Measurements from ENCODE around the gene APOBEC2.

APOBEC2 gene

DNA sequence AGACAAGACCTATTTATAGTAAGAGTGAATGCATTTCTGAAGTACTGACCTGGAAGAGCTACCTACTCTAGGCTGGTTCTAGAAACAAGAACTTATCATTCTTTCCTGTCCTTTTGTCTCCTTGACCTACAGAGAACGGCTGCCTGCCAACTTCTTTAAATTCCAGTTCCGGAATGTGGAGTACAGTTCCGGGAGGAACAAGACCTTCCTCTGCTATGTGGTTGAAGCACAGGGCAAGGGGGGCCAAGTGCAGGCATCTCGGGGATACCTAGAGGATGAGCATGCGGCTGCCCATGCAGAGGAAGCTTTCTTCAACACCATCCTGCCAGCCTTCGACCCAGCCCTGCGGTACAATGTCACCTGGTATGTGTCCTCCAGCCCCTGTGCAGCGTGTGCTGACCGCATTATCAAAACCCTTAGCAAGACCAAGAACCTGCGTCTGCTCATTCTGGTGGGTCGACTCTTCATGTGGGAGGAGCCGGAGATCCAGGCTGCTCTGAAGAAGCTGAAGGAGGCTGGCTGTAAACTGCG, 8.3 kb downstream of the APOBEC2 start:
- DNase-seq (ENCODE audit: low read depth): no peak

DNA sequence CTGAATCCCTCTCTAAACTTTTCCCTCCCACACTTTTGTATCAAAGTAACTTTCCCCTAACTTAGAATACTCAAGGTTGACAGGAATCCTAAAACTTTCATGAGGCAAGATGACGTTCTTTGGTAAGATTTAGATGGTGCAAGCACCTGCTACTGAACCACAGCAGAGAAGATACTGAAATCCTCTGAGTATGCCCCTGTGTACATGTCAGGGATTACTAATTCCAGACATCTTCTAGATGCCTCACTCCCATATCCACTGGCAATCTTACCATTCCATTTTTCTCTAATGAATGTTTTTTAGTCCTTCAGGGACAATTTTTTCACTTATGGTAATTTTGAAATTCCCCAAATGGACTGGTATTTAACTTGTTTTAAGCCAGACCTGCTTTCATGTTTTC, 9.1 kb downstream of the APOBEC2 start:
- DNase-seq (ENCODE audit: low read depth): no peak

DNA sequence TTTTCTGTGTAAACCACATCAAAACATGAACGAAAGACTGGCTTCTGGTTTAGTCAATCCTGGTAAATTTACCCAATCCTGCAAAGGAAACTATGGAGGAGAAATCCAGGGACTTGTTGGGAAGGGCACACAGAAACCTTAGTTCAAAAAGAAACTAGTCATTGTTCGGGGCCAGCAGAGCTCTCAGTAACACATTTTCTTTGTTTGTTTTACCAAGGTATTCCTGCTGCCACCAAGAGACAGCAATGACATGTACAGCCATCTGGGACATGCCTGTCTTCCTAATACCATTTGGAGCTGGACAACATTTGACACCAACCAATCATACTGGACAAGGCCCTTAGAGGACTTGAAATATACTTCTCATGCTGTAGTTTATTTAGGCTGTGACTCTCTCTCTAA, 10.9 kb downstream of the APOBEC2 start:
- no peak for DNase-seq (ENCODE audit: low read depth)

DNA sequence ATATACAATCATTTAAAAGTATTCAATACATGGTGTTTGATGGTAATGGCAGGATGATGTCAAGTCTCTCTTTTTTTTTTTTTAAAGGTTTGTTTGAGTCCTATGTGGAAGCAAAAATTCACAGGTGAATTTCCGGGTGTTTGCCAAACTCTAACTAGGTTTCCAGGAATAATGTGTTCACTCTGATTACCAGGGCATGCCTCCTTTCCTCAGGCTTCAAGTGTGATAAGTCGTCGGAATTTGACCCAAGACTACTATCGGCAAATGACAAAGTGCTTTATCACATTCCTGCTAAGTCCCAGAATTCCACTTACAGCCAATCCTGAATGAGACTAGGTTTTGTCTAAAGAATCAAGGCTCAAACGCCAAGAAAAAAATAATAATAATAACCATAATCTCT, 11.8 kb downstream of the APOBEC2 start:
- DNase-seq (ENCODE audit: low read depth): no peak

DNA sequence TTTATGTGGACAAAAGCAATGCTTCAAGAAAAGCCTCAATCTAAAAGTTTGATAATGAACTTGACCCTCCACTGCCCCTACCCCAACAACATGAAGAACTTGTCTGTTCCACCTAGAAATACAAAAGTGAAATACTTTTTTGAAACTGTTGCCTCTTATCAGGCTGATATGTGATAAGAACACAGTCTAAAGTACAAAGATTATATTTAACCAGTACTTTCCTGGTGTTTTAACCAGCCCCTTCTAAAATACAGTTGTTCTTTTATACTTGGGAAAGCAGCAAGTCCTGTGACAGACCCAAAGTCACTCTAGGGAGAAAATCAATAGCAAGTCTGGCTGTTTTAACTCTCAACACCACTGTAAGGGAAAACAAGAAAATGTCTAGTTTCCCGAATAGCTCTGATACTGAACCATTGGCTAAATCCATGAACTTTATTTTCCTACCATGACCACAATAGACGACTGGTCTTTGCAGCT, 12.6 kb downstream of the APOBEC2 start:
- DNase-seq (ENCODE audit: low read depth): no peak

DNA sequence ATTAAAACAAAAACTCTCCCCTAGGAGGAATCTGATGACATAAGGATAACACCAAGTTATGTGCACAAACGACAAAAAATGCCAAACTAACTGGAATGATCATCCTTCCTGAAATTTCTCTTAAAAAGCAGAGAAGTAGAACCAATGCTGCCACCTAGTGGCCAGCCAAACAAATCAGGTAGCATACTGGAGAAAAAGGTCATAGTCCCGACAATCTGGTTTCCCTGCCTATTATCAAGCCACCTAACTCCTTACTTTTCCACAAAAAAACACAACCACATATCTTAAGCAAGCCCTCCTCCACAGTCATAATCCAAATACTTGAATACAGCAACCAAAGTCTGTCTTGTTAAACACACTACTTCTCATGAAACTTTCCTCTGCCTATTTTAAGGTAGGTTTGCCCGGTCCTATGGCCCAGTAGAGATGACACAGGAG, 13.9 kb downstream of the APOBEC2 start:
- peak; percentile 80 for DNase-seq (ENCODE audit: low read depth)

DNA sequence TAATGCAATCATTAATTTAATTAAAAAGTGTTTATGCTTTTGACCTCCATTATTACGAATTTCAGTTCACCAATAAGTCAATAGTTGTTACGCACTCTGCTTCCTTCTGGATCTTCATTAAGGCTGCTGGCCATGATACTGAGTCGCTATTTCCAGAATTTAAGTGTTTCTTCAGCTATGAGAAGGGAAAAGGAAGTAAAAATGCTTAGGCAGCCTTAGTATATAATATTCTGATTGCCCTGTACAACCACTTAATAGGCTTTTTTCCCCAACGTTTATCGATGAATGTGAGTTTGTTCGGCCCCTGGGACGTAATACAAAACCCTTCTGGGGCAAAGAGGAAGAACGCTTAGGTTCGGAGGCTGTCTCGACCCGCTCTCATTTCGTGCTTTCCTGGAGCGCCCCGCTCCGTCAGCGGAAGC, 18.5 kb downstream of the APOBEC2 start:
- no peak for DNase-seq (ENCODE audit: low read depth)

DNA sequence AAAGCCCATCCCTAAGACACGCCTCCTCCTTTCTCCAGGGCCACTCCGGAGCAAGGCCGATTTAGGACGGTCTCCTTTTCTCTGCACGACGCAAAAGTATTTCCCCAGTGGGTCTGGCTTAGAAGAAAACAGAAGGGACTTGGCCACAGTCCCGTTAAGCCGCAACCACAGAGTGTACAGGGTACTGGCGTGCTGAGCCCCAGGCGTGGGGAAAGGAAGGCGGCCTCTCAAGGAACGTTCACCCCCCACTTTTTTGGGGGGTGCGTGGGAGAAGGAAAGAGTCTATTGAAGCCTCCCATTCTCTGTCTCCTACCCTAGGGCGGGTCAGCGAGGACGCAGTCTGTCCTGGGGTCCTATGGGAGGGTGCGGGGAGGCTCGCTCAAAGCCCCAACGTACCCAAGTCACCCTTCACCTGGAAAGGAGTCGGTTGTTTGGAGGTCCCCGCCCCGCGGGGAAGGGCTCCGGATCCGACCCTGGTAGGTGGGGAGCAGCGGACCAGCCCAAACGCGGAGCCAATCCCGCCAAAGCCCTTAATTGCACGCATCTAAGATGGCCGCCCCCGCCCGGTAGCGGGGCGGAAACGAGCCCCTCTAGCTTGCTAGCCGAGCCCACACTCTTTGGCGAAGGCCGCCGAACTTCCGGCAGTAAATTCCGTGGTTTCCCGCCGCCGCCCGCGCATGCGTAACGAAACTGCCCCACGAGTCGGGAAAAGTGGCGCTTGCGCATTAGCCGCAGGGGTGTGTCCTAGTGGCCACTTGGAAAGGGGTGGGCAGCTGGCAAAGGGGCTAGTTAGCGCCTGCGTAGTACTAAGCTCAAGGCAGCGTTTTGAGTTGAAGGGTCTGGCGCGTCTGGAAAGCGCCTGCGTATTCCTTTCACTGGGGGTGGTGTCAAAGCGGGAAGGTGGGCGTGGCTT, 19.2 kb downstream of the APOBEC2 start, which contains the start of gene OARD1:
TSS of gene OARD1 (minus strand) at position 434 of the 913 bp plus-strand sequence. CDS start 722 bp downstream, outside the sequence.
- DNase-seq (ENCODE audit: low read depth): peak; percentile 100

DNA sequence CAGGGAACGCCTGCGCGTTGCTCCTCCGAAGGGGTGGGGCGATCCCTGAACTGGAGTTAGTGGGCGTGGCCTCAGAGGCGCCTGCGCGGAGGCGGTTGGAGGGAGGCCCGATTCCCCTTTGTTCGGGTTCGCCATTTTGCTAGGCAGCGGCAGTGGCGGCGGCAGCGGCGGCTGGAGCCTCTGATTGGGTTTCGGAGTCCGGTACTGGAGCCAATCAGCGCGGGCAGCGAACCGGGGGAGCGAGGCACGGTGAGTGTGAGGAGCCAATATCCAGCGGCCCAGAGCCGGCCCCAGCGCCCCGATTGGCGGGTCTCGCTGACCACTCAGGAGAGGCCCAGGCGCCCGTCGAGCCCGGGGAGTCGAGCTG, 19.8 kb downstream of the APOBEC2 start, which contains the start of gene NFYA:
TSS of gene NFYA (plus strand) at position 139 of the 367 bp plus-strand sequence. CDS start 6,116 bp downstream, outside the sequence.
- DNase-seq (ENCODE audit: low read depth): no peak

DNA sequence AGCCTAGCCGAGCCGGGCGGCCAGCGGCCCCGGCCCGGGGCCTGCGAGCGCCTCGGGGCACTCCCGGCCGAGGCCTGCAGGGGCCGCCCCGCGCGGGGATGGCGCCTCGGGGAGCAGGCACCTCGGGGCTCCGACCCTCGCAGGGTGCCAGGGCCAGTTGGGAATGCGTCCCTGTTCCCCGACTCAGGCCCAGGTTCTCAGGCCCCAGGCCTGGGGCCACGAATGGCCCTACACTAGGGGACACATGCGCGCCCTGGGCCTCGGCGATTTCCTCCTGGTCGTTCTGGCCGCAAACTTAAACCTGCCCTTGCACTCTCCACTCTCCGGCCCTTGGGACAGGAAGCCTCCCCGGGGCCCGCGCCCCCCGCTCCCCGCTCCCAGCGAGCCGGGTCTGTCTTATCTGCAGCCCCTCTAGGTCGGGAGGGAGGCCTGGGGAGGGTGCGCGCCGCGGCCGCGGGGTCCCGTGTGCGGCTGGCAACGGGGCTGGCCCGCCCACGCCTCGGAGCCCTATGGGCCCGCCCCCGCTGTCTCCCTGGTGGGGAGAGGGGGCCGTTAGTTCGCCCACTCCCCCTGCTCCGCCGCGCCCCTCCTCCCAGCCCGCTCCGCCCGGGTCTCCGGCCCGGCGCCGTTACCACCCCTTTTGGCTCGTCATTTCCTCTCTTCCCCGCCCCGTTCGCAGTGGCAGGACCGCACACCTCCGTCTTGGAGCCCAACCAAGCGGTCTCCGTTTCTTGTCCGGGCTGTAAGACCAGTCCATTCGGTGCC, 20.4 kb downstream of the APOBEC2 start:
- DNase-seq (ENCODE audit: low read depth): peak; percentile 77

DNA sequence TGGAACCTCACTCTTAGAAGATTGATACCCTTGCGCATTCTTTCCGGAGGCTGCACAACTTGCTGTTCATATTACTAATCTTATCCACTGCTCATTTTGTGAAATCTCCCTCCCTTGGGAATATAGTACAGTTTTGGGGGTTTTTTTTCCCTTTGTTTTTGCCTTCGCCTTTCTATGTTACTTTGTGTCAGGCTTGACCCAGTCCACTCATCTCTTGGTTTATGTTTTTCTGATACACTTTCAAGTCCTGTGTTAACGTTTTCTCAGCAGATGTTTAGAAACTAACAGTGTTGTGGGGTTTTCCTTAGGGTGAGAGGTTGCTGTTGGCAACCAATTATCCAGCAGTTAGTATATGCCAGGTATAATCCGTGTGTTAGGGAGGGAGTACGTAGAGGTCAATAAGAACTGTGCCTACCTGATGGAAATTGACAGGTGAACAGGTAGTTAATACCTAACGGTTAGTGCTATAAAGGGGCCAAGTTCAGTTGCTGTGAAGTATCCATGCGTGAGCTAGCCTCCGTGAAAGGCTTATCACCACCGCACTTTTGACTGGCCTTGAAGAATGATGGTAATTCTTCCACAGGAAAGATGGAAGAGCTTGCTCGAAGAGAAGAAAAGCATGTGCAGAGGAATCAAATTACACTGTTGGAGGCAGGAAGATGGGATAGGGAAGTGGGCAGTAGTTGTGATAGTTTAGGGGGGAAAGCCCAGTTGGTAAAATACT, 21.1 kb downstream of the APOBEC2 start:
- peak; percentile 44 for DNase-seq (ENCODE audit: low read depth)

DNA sequence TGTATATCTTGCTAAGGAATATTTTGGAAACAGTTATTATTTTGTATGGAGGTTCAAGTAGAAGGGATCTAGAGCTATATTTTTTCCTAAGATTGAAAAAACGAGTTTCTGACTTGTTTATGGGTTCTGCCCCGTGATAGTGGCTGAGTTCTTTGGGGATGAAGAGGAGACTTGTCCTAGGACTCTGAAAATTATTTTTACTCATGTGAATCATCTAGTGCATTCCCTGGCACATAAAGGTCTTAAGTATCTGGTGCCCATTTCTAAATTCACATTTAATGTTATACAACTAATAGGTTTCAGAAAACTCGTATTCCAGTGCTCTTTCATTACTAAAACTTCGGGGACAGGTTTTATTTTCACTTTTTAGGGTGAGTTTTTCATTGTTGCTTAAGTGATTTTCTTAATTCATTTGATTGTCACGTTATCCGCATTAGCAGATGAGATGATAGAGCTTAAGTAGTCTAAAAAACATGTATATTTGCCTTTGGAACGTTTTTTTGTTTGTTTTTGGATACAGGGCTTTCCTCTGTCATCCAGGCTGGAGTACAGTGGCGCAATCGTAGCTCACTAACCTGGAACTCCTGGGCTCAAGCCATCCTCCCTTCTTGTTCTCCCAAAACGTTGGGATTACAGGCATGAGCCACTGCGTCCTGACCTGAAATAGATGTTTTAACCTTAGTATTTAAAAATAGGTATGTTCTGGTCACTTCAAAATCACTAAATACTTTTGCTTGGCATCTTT, 21.9 kb downstream of the APOBEC2 start:
- DNase-seq (ENCODE audit: low read depth): no peak

DNA sequence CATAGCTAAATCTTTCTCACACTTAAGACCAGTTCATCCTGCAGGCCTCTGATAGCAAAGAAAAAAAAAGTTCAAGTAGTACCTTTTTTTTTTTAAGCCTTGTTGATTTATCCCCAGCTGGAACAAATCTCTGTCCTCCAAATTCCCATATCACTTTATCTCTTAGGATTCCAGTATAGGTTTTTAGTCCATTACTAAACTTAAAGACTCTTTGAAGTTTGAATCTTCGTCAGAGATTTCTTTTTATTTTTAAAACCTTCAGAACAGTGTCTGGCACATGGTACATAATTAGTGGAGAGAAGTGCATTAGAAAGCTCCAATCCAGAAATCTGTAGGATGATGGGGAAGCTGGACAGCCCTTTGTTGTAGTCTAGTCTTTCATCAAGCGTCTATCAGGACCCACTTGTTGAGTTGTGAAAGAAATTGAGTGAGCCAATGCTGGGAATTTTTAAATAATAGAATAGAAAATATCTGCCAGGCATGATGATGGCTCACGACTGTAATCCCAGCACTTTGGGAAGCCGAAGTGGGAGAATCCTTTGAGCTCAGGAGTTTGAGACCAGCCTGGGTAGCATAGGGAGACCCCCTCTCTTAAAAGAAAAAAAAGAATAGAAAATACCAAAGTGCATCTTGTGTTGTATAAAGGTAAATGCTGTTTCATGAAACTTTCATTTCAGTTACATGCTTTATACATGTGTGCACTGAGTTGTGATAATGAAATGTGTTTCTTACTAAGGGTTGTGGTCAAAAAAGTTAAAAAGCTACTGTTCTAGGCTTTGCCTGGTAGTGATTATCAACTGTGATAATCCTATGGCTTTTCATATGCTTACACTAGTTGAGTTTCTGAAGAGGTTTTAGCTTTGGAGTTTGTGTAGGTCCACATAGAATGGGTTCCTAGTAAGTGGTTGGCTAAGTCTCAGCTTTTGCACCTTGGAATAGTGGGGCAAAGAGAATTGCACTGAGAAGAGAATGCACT, 22.9 kb downstream of the APOBEC2 start:
- no peak for DNase-seq (ENCODE audit: low read depth)

DNA sequence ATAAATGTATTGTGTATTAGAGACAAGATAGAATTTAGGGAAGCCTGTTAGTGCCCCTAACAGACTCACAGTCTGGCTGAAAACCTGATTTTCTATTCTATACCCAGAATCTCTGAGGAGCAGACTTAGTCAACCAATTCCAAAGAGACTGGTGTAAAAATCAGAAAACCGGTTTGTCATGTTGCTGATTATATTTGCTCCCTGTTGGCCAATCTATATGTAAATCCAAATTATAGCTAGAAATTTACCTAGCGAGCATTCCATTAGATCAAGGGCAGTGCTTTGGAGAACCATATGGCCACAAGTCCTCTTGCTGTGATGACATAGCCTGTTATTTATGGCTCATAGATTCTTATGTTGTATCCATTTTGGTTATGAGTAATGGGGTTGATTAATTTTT, 24.5 kb downstream of the APOBEC2 start:
- no peak for DNase-seq (ENCODE audit: low read depth)

DNA sequence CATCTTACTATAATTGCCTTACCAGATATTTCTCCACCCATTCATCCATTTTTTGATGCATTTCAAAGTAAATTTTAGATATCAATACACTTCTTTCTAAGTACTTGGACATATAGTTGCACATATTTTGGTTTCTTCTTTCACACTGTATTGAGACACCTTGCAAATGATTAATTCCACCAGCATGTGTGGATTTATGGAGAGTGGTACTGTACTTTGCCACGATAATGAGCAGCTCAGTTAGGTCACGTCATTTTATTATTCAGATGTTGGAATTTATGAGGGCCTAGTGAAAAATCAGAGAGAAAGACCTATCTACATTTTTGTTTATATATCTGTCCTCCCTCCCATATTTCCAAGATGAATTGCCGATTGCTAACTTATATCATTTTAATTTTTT, 25.1 kb downstream of the APOBEC2 start:
- DNase-seq (ENCODE audit: low read depth): no peak

DNA sequence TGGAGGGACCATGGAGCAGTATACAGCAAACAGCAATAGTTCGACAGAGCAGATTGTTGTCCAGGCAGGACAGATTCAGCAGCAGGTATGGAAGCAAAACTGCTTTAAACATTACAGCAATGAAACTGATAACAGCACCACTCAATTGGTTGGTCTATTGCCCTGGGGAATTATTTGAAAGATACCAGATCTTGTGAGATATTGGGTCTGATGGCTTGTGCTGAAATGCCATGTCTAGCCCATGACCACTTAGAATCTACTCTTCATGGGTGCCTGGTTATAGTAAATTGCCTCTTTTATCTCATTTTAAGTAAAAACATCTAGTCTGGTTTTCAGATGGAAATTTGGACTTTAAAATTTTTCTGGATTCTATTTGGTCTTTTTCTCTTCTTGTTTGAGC, 26.1 kb downstream of the APOBEC2 start:
- DNase-seq (ENCODE audit: low read depth): no peak

DNA sequence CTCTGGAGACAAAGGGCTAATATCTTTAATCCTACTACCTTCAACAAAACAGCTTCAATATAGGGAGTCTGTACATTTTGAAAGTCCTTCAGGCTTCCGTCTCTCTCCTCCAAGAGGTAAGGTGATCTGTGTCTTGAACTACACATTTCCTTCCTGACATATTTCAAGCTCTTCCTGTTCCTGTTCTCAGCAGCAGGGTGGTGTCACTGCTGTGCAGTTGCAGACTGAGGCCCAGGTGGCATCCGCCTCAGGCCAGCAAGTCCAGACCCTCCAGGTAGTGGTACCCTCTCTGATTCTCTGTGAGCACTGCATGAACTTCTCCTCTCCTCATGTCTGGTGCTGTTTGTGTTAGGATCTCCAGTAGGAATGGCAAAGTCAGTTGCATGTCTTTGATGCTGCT, 27.6 kb downstream of the APOBEC2 start:
- no peak for DNase-seq (ENCODE audit: low read depth)

DNA sequence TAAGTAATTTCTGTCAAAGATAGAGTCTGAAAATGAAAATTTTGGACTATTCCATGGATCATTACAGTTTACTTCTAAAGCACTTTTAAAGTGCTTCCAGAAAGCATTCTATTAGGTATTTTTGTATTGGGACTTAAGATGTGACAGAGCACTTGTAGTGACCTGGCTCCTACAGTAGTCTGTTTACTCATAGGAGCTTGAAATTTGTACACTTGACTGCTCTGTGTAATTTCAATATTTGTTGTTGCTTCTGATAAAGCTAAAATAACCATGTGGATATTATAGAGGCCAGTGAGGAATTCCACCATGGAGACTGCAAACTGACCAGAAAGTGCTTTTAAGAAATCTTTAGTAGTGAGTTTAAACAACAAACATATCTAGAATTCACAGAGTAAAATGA, 30.1 kb downstream of the APOBEC2 start:
- DNase-seq (ENCODE audit: low read depth): no peak

DNA sequence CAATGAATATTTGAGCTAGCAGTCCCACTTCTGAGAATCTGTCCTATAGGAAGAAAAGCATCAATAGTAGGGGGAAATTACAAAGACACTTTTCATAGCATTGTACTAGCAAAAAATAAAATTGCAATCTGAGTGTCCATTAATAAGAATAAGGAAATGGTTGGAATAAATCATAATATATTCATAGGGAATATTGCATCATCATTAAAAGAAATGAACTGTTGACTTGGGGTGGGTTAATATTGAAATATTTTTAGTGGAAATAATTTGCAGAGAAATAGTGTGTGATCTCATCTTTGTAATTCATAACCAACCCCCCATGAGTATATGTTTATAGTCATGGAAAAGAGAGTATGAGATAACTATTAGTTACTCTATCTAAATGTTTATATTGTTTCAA, 32.2 kb downstream of the APOBEC2 start:
- DNase-seq (ENCODE audit: low read depth): no peak

DNA sequence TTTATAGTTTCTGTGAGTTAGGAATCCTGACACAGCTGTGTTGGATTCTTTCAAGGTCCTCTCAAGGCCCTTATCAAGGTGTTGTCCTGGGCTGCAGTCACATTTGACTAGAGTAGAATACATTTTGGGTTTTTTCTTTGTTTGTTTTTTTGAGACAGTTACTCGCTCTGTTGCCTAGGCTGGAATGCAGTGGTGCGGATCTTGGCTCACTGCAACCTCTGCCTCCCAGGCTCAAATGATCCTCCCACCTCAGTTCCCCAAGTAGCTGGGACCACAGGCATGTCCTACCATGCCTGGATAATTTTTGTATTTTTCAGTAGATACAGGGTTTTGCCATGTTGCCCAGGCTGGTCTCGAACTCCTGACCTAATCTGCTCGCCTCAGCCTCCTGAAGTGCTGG, 35.4 kb downstream of the APOBEC2 start:
- peak; percentile 29 for DNase-seq (ENCODE audit: low read depth)

All from iris pigment epithelial cell (primary cell).